ENCODE results near the gene THAP3.

- TF ChIP-seq POLR2AphosphoS5 (IDR thresholded peaks at IDR 0.05), result no peak
- no peak for TF ChIP-seq CTCF (IDR thresholded peaks at IDR 0.05)
- TF ChIP-seq POLR2A (IDR thresholded peaks at IDR 0.05), result no peak
- no peak for TF ChIP-seq EP300 (IDR thresholded peaks at IDR 0.05)
Measured at GRCh38 chr1:6588893-6589520, 35.7 kb upstream of the THAP3 start.

All from upper lobe of left lung (tissue), 4 donors.